GM23338 (cell line): ENCODE measurements around the gene HHAT. TPM values are rescaled to one million over a fixed set of nuclear protein-coding genes. Genes with fewer than 3 reads are reported as not detected.

Experiments
- ATAC-seq: fragments of 200-7000 bp; cut with Tn5 transposase; 3 replicates; pipeline ENCODE4 v1.9.1; 2020
- DNase-seq: peaks from one replicate; pipeline ENCODE4 v3.0.0-alpha.2; 2015; ENCODE audit warnings: low spot score
- H2AFZ ChIP-seq: fragments of 200-600 bp; sonication (generic); 2 replicates; pipeline ENCODE4 v1.8.0; 2016; ENCODE audit warnings: antibody characterized with exemption, mild to moderate bottlenecking, moderate library complexity
- H3F3A ChIP-seq: fragments of 200-600 bp; sonication (generic); replicated peaks from 2 replicates; pipeline ENCODE4 v1.8.0; 2017; ENCODE audit warnings: antibody characterized with exemption, mixed run types, low read depth
- H3K27ac ChIP-seq: fragments of 200-600 bp; sonication (generic); 2 replicates; pipeline ENCODE4 v1.6.1; 2016; ENCODE audit warnings: low read depth
- H3K27me3 ChIP-seq: fragments of 200-600 bp; sonication (generic); 2 replicates; pipeline ENCODE4 v1.8.0; 2016; ENCODE audit warnings: mild to moderate bottlenecking, mixed run types, moderate library complexity; ENCODE audit not compliant: insufficient read depth
- H3K36me3 ChIP-seq: fragments of 200-600 bp; sonication (generic); 2 replicates; pipeline ENCODE4 v1.8.0; 2016; ENCODE audit warnings: mild to moderate bottlenecking; ENCODE audit not compliant: insufficient read depth
- H3K4me1 ChIP-seq: fragments of 200-600 bp; sonication (generic); 2 replicates; pipeline ENCODE4 v1.8.0; 2016; ENCODE audit warnings: mild to moderate bottlenecking, moderate library complexity; ENCODE audit not compliant: insufficient read depth
- H3K4me2 ChIP-seq: fragments of 200-600 bp; sonication (generic); 2 replicates; pipeline ENCODE4 v1.7.1; 2017; ENCODE audit warnings: mixed run types
- H3K4me3 ChIP-seq: fragments of 200-600 bp; sonication (generic); 2 replicates; pipeline ENCODE4 v1.6.1; 2016; ENCODE audit warnings: mixed run types
- H3K79me2 ChIP-seq: fragments of 200-600 bp; sonication (generic); replicated peaks from 2 replicates; pipeline ENCODE4 v1.8.0; 2017; ENCODE audit warnings: mild to moderate bottlenecking; ENCODE audit not compliant: insufficient read depth
- H3K9me2 ChIP-seq: fragments of 200-600 bp; sonication (generic); 2 replicates; pipeline ENCODE4 v1.8.0; 2017; ENCODE audit not compliant: insufficient read depth
- H4K20me1 ChIP-seq: fragments of 200-600 bp; sonication (generic); replicated peaks from 2 replicates; pipeline ENCODE4 v1.8.0; 2017; ENCODE audit warnings: mild to moderate bottlenecking; ENCODE audit not compliant: insufficient read depth
- H3K27ac Mint-ChIP-seq: 2 replicates; pipeline ENCODE4 v1.8.0; 2020; ENCODE audit warnings: inconsistent platforms, mild to moderate bottlenecking, moderate library complexity, mixed read lengths
- H3K27me3 Mint-ChIP-seq: 3 replicates; pipeline ENCODE4 v1.8.0; 2022; ENCODE audit warnings: low read depth, mild to moderate bottlenecking, moderate library complexity, mixed read lengths, inconsistent platforms; ENCODE audit not compliant: insufficient read depth, poor library complexity
- H3K36me3 Mint-ChIP-seq: 3 replicates; pipeline ENCODE4 v1.8.0; 2021; ENCODE audit warnings: low read depth, mild to moderate bottlenecking, inconsistent platforms, moderate library complexity, mixed read lengths
- H3K4me1 Mint-ChIP-seq: 3 replicates; pipeline ENCODE4 v1.8.0; 2020; ENCODE audit warnings: mild to moderate bottlenecking, inconsistent platforms, mixed read lengths
- H3K4me3 Mint-ChIP-seq: 3 replicates; pipeline ENCODE4 v1.8.0; 2021; ENCODE audit warnings: moderate library complexity, mild to moderate bottlenecking, inconsistent platforms, mixed read lengths
- H3K9me3 Mint-ChIP-seq: 3 replicates; pipeline ENCODE4 v1.8.0; 2020; ENCODE audit warnings: moderate library complexity, mild to moderate bottlenecking, inconsistent platforms, mixed read lengths
- CREB1 ChIP-seq: fragments of 250-450 bp; sonication (Bioruptor Pico); IDR thresholded peaks from 2 replicates; pipeline ENCODE4 v1.5.0; 2020; ENCODE audit warnings: low read depth, mild to moderate bottlenecking, moderate library complexity
- CTCF ChIP-seq, 2 experiments: fragments of 200-600 bp in 1 of 2; sonication (generic) in 1 of 2; conservative IDR thresholded peaks; 2 replicates each; pipeline versions ENCODE4 v1.5.1 to v1.6.1; 2016 to 2017; ENCODE audit warnings: antibody characterized with exemption in 2 of 2, low read depth in 2 of 2, mild to moderate bottlenecking in 2 of 2, moderate library complexity in 1 of 2
- ETS1 ChIP-seq: IDR thresholded peaks from 2 replicates; pipeline ENCODE4 v1.6.1; 2016; ENCODE audit warnings: antibody characterized with exemption
- EZH2 ChIP-seq: fragments of 200-600 bp; sonication (generic); IDR thresholded peaks from one replicate; pipeline ENCODE4 v1.8.0; 2017; ENCODE audit warnings: antibody characterized with exemption, mild to moderate bottlenecking, low read depth; ENCODE audit not compliant: unreplicated experiment
- EZH2phosphoT487 ChIP-seq: fragments of 200-600 bp; sonication (generic); IDR thresholded peaks from one replicate; pipeline ENCODE4 v1.8.1; 2018; ENCODE audit warnings: antibody characterized with exemption; ENCODE audit not compliant: unreplicated experiment
- JUNB ChIP-seq: IDR thresholded peaks from one replicate; pipeline ENCODE4 v1.6.1; 2016; ENCODE audit warnings: antibody characterized with exemption; ENCODE audit not compliant: unreplicated experiment
- NANOG ChIP-seq: IDR thresholded peaks from 2 replicates; pipeline ENCODE4 v1.6.1; 2016; ENCODE audit warnings: antibody characterized with exemption, borderline replicate concordance
- POLR2AphosphoS5 ChIP-seq: IDR thresholded peaks from 2 replicates; pipeline ENCODE4 v1.6.1; 2016; ENCODE audit warnings: antibody characterized with exemption, low read depth
- REST ChIP-seq: IDR thresholded peaks from one replicate; pipeline ENCODE4 v1.6.1; 2018; ENCODE audit warnings: antibody characterized with exemption; ENCODE audit not compliant: unreplicated experiment
- STAT1 ChIP-seq: IDR thresholded peaks from one replicate; pipeline ENCODE4 v1.6.1; 2016; ENCODE audit warnings: antibody characterized with exemption; ENCODE audit not compliant: unreplicated experiment
- ZNF114 ChIP-seq: fragments of 250-450 bp; sonication (Bioruptor Pico); IDR thresholded peaks from 2 replicates; pipeline ENCODE4 v1.5.0; 2020; ENCODE audit warnings: mild to moderate bottlenecking, moderate library complexity
- ZNF331 ChIP-seq: fragments of 250-450 bp; sonication (Bioruptor Pico); IDR thresholded peaks from 2 replicates; pipeline ENCODE4 v1.5.0; 2020; ENCODE audit warnings: low read depth, mild to moderate bottlenecking, moderate library complexity
- ZNF462 ChIP-seq: fragments of 250-450 bp; sonication (Bioruptor Pico); IDR thresholded peaks from 2 replicates; pipeline ENCODE4 v1.5.0; 2020; ENCODE audit warnings: mild to moderate bottlenecking, moderate library complexity
- polyA plus RNA-seq: library from polyadenylated mRNA; unstranded; fragments of >200 nt; fragmentation: Nextera tagmentation; extraction: Ambion mirVana; gene quantifications from 2 replicates; pipeline ENCODE4 v1.2.1, GENCODE V29; 2016
- total RNA-seq: library from RNA; depleted of rRNA; stranded (reverse); fragments of >200 nt; shearing (Covaris generic); gene quantifications from 2 replicates; pipeline ENCODE4 v1.2.3, GENCODE V29; 2014

HHAT gene
- total and polyA plus RNA-seq, 2 experiments from 2014 or later = 0.11 to 0.66 TPM

GRCh38 chr1:210437781-210438180, 109.1 kb downstream of the HHAT start:
- no peaks in the 10 kb centered on the region for H4K20me1 ChIP-seq
- DNase-seq = no peak
- H2AFZ ChIP-seq = no peak overlapping the region
- Mint-ChIP-seq H3K36me3 (no peaks in the 10 kb centered on the region), H3K4me3 (no peak overlapping the region), H3K9me3 (no peaks in the 10 kb centered on the region), H3K27me3 (peaks cover 2% of the 10 kb centered on the region), H3K4me1 (peaks cover 7% of the 10 kb centered on the region; the same call in 2 of the 3 replicates), H3K27ac (no peak overlapping the region)
- no peak overlapping the region for H3K4me2 ChIP-seq
- H3K9me2 ChIP-seq = no peaks in the 10 kb centered on the region
- ATAC-seq = no peak
- TF ChIP-seq JUNB (no peak), ZNF462 (no peak), CTCF (conservative IDR thresholded peaks at IDR 0.05; ENCODE audit: low read depth in 2 of 2) (no peak), ZNF331 (CRISPR knock-in tag) (no peak), STAT1 (no peak), ETS1 (no peak), EZH2 (no peak), REST (no peak), NANOG (no peak), EZH2phosphoT487 (no peak), POLR2AphosphoS5 (no peak), ZNF114 (CRISPR knock-in tag) (no peak), CREB1 (CRISPR knock-in tag) (no peak)
- H3F3A ChIP-seq = no peaks in the 10 kb centered on the region
- H3K4me1 ChIP-seq = peaks cover 10% of the 10 kb centered on the region
- H3K36me3 ChIP-seq = no peaks in the 10 kb centered on the region
- no peak overlapping the region for H3K4me3 ChIP-seq
- no peaks in the 10 kb centered on the region for H3K27me3 ChIP-seq
- H3K27ac ChIP-seq = no peak overlapping the region
- H3K79me2 ChIP-seq = no peaks in the 10 kb centered on the region
